GM12801 (cell line): ENCODE data around the gene UNC5C.

Experiments
- TF ChIP-seq, protein P1 (sequence below): IDR thresholded peaks from one replicate; pipeline ENCODE4 v1.5.1; 2011; ENCODE audit warnings: control low read depth; ENCODE audit not compliant: insufficient read length; ENCODE audit errors: extremely low read depth

UNC5C gene

DNA sequence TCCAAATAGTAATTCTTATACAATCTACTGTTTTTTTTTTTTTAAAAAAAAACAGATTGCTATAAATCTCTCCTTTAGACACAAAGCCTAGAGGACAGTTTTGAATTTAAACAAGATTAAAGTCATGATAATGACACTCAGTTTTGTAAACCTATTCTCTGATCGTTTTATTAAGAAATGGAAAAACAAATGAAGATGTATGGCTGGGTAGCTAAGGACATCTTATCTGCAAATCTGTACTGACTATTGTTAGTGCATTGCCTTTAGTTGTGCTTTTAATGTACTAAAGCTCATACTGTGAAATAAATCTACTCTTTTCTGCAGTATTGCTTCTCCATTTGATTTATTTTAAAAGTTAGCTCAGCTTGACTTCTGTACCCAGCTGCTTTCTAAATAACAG, 155.0 kb downstream of the UNC5C start:
- TF ChIP-seq, protein P1, sequence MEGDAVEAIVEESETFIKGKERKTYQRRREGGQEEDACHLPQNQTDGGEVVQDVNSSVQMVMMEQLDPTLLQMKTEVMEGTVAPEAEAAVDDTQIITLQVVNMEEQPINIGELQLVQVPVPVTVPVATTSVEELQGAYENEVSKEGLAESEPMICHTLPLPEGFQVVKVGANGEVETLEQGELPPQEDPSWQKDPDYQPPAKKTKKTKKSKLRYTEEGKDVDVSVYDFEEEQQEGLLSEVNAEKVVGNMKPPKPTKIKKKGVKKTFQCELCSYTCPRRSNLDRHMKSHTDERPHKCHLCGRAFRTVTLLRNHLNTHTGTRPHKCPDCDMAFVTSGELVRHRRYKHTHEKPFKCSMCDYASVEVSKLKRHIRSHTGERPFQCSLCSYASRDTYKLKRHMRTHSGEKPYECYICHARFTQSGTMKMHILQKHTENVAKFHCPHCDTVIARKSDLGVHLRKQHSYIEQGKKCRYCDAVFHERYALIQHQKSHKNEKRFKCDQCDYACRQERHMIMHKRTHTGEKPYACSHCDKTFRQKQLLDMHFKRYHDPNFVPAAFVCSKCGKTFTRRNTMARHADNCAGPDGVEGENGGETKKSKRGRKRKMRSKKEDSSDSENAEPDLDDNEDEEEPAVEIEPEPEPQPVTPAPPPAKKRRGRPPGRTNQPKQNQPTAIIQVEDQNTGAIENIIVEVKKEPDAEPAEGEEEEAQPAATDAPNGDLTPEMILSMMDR = no peak

DNA sequence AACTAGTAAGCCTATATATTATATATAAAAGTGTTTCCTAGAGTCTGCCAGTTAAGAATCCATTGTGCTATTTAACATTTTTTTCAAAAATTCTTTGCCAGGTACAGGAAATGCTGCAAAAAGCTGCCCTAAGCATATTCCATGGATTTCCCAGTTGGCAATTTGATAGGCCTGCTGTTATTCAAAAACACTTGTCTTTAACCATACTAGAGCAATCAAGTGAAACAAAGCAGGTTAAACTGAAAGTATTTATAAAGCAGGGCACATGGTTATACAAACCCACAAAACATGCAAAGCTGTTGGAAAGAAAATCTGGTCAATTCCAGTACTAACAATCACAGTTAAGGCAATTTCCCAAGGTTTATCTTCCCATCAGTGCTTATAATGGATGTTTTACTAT, 159.9 kb downstream of the UNC5C start:
- TF ChIP-seq, protein P1 = no peak

DNA sequence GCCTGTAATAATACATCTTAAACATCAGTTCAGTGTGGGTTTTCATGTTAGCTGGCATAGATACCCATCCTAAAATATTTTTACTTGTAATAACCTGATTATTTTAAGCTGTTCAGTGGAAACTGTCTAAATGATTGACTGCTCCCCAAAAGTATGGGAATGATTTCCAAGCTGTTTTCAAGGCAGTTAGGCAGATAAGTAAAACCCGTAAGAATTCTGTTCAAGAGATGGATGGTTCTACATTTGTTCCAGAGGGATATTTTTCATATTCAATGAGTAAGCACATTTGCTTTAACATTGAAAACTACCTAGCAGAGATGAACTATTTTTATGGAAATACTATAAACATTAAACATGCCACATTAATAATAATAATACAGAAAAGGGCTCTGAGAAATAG, 161.1 kb downstream of the UNC5C start:
- TF ChIP-seq, protein P1 = no peak

DNA sequence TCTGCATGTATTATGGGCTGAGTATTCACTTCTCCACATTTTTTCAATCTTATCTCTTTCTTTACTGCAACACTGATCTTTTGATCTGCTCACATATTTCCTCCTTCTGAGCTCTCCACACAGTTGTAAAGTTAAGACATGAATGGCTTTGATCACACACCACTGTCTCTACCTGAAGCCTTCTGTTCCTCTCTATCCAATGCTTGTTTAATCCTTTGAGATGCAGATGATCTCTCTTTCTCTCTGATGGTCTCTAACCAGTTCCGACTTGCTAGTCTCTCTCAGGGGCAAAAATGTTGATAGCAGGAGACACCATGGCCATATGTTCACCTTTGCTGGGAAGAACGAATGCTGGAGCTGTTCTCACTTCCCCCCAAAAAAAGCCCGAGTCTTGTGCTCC, 162.4 kb downstream of the UNC5C start:
- TF ChIP-seq, protein P1 = no peak

DNA sequence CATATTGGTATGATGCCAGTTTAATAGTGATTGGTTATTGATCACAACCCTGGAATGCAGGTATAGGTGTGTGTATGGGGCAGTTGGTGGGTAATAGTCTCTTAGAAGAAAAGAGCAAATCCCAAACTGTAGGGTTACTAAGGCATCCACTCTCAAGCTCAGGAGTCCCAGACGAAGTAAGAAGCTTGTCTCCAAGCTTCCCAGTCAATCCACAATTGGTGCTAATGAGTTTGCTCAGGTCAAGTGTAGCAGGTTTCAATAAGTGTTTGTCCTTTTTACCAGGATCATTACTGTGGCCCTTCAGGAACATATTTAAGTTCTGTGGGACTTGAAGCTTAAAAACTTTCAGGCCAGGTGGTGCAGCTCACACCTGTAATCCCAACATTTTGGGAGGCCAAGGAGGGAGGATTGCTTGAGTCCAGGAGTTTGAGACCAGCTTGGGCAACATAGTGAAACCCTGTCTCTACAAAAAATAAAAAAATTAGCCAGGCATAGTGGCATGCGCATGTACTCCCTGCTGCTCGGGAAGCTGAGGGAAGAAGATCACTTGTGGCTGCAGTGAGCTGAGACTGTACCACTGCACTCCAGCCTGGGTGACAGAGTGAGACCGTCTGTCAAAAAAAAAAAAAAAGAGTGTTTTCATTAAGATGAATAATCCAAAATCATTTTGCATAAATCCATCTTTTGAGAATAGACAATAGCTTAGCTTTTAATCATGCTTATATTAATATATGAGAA, 166.8 kb downstream of the UNC5C start:
- TF ChIP-seq, protein P1 = no peak

DNA sequence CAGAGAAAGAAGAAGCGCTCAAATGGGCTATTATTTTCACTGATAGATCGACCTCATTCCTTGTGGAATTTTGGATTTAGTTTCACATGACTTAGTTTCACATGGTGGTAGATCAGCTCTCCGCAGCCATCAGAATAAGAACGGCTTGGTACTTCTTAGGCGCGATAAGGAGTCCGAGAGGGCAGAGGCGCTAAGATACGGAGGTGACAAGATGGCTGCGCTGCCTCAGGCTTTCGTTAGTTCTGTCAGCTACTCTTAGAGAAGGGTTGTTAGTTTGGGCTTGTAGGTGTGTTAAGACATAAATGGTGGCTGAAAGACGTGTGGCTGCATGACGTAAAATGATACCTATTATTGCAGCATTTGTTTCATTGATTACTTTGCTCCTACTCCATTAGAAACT, 169.1 kb downstream of the UNC5C start:
- TF ChIP-seq, protein P1 = no peak

DNA sequence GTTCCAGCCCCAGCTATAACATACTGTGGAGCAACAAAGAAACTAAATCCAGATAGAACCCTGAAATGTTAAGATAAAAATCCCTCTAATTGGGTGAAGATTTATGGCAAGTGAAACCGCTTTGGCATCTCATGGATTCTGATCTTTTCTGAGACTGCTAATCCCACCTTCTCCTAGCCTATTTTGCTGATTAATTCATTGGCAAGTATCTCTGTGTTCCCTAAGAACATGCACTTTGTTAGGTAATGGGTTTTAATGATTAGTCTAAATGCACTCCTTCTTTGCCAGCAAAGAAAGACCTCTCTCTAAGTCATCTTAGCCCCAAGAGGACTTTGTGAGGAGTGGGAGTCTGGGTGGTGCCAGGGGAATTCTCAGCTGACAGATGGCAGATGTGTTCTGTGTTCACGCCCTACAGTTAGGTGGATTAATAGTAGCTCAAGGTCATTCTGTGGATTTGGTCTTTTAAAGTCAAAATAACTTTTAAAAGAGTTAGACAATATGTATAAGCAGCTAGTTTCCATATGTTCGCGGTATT, 171.3 kb downstream of the UNC5C start:
- TF ChIP-seq, protein P1 = no peak
